22Rv1 (cell line): ENCODE results near the gene ZNF316.

Experiments used
- H3K27ac ChIP-seq: fragments of 450-650 bp; 2 replicates; pipeline ENCODE4 v1.5.1; 2017
- ZFX ChIP-seq: fragments of 450-650 bp; IDR thresholded peaks from 2 replicates; pipeline ENCODE4 v1.6.1; 2017; ENCODE audit warnings: antibody characterized with exemption, borderline replicate concordance
- TF ChIP-seq, protein P1 (sequence below): fragments of 450-650 bp; IDR thresholded peaks from 2 replicates; pipeline ENCODE4 v1.5.1; 2017; ENCODE audit warnings: mild to moderate bottlenecking

ZNF316 gene

DNA sequence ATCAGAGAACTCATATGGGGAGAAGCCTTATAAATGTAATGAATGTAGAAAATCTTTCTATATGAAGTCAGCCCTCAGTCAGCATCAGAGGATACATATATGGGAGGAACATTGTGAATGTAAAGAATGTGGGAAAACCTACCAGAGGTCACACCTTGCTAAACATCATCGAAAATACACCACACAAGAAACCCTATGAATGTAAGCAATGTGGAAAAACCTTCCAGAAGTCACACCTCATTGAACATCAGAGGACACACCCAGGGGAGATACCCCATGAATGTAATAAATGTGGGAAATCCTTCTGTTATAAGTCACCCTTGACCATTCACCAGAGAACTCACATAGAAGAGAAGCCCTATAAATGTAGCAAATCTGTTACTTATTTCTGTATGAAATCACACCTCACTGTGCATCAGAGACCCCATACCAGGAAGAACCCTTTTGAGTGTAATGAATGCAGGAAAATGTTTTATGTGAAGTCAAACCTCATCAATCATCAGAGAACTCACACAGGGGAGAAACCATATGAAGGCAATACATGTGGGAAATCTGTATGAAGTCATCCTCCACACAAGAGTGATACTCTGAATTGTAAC is 38.8 kb downstream of the ZNF316 start:
- no peak overlapping the region for H3K27ac ChIP-seq
- TF ChIP-seq, protein P1, sequence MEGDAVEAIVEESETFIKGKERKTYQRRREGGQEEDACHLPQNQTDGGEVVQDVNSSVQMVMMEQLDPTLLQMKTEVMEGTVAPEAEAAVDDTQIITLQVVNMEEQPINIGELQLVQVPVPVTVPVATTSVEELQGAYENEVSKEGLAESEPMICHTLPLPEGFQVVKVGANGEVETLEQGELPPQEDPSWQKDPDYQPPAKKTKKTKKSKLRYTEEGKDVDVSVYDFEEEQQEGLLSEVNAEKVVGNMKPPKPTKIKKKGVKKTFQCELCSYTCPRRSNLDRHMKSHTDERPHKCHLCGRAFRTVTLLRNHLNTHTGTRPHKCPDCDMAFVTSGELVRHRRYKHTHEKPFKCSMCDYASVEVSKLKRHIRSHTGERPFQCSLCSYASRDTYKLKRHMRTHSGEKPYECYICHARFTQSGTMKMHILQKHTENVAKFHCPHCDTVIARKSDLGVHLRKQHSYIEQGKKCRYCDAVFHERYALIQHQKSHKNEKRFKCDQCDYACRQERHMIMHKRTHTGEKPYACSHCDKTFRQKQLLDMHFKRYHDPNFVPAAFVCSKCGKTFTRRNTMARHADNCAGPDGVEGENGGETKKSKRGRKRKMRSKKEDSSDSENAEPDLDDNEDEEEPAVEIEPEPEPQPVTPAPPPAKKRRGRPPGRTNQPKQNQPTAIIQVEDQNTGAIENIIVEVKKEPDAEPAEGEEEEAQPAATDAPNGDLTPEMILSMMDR, result no peak
- TF ChIP-seq ZFX, result no peak

DNA sequence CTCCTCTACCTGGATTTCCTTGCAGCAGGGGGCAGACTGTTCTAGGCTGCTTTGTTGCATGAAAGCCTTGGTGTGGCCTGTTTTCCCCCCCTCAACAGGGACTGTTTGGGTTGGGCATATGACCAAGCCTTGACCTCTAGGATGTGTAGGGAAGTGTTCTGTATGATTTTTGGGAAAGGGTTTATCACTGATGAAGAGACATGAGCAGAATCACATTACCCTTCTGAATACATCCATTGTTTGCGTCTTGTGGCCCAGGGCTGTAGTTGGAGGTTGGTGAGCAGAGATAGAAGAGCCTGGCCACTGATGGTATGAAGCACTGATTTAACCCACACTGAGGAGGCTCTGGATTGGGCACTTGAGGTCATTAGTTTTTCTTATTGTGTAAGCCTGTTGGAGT is 43.0 kb downstream of the ZNF316 start:
- H3K27ac ChIP-seq, result no peak overlapping the region
- TF ChIP-seq, protein P1, result no peak
- no peak for TF ChIP-seq ZFX

DNA sequence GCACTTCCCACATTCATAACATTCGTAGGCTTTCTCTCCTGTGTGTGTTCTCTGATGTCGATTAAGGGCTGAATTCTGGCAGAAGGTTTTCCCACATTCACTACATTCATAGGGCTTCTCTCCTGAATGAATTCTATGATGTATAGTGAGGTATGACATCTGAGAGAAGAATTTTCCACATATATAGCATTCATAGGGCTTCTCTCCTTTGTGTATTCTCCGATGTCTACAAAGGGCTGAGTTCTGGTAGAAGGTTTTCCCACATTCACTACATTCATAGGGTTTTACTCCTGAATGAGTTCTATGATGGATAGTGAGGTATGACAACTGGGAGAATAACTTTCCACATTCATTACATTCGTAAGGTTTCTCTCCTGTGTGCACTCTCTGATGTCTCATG is 54.0 kb downstream of the ZNF316 start:
- TF ChIP-seq, protein P1, result no peak
- no peak for TF ChIP-seq ZFX

DNA sequence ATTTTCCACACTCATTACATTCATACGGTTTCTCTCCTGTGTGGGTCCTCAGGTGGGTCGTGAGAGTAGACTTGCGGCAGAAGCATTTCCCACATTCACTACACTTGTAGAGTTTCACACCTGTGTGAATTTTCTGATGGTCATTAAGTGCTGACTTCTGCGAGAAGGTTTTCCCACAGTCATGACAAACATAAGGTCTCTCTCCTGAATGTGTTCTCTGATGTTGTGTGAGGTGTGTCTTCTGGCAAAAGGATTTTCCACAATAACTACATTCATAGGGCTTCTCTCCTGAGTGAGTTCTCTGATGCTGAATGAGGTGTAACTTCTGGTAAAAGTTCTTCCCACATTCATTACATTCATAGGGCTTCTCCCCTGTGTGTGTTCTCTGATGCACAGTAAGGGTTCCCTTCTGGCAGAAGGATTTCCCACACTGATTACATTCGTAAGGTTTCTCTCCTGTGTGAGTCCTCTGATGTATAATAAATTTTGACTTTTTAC is 54.5 kb downstream of the ZNF316 start:
- no peak for TF ChIP-seq ZFX
- H3K27ac ChIP-seq, result no peak overlapping the region

More for the DNA sequence above, 54.0 kb downstream of the ZNF316 start:
- H3K27ac ChIP-seq, result no peak overlapping the region

DNA sequence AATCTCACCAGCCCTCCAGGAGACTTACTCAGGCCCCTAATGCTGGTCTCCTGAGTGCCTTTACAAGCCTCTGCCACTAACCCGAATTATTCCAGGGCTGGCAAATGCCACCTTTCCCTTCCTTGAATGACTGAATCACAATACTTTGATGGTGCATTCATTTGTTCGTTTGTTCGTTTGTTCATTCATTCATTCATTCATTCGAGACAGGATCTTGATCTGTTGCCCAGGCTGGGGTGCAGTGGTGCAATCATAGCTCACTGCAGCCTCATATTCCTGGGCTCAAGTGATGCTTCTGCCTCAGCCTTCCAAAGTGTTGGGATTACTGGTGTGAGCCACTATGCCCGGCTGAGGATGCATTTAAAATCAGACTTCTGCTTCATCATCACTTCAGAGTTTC is 63.7 kb downstream of the ZNF316 start:
- no peak overlapping the region for H3K27ac ChIP-seq
- no peak for TF ChIP-seq ZFX
- TF ChIP-seq, protein P1, result no peak

DNA sequence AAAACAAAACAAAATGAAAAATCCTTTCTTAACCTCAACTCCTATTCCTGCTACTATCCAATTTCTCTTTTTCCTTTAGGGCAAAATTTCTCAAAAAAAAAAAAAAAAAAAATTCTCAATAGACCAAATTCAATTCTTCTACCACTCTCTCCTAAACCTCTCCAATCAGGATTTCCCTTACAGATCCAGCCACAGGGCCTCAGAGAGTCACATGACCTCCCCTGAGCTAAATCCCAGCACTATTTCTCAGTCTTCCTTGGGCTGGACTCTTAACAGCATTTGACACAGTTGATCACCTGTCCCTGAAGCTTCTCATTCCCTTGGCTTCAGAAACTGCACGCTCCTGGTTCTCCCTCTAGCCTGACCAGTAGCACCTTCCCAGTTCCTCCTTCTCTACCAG is 64.7 kb downstream of the ZNF316 start:
- TF ChIP-seq, protein P1, result no peak
- no peak for TF ChIP-seq ZFX

More for the DNA sequence above, 64.7 kb downstream of the ZNF316 start:
- no peak overlapping the region for H3K27ac ChIP-seq
